ENCODE results near the gene MAGOH. TPM values are rescaled to one million over a fixed set of nuclear protein-coding genes. Genes with fewer than 3 reads are reported as not detected.
"Not testable (repeated sequence)": the region's sequence is repeated elsewhere in the genome, so short reads cannot be mapped to it uniquely, and the experiment has no call there.

Gene MAGOH
- total RNA-seq: 10 to 100 TPM; 67.4 to 70.4 TPM

- DNase-seq (peak; percentile 97), ATAC-seq (ENCODE audit: low read depth) (peak; percentile 99)
- Mint-ChIP-seq H3K9me3 (no peaks in the 10 kb centered on the region), H3K4me1 (peaks cover 19% of the 10 kb centered on the region), H3K27me3 (no peaks in the 10 kb centered on the region), H3K4me3 (peak within 1 kb of the TSS; percentile 95), H3K27ac (peak within 1 kb of the TSS; percentile 93), H3K36me3 (peaks cover 8% of the 10 kb centered on the region)
- POLR2A ChIA-PET: interaction anchor here (0.7 to 1.1 kb wide), 3 partner anchors 18 to 43 kb away, joined by 3 to 5 read pairs (median 4); partner anchors contain the start of gene CZIB
Observed at GRCh38 chr1:53238197-53239155, at the start of gene MAGOH. MAGOH (minus strand) TSS chr1:53238518; CDS start chr1:53238448, 70 bp downstream.

- Mint-ChIP-seq H3K27me3 (no peaks in the 10 kb centered on the region), H3K27ac (no peak overlapping the region), H3K36me3 (no peaks in the 10 kb centered on the region), H3K4me3 (no peak overlapping the region), H3K4me1 (peaks cover 9% of the 10 kb centered on the region), H3K9me3 (no peaks in the 10 kb centered on the region)
- DNase-seq (no peak), ATAC-seq (ENCODE audit: low read depth) (no peak)
- POLR2A ChIA-PET: interaction anchor here (1.2 kb wide), 1 partner anchor 40 kb away, joined by 4 read pairs; no protein-coding TSS in a partner anchor
Observed at GRCh38 chr1:53286955-53287354, 48.6 kb upstream of the MAGOH start.

GRCh38 chr1:53285969-53286760 lies 47.8 kb upstream of the MAGOH start:
- H3K27ac Mint-ChIP-seq: no peak overlapping the region
- POLR2A ChIA-PET: interaction anchor here (1.2 kb wide), 1 partner anchor 41 kb away, joined by 4 read pairs; no protein-coding TSS in a partner anchor
- no peaks in the 10 kb centered on the region for H3K36me3 Mint-ChIP-seq
- DNase-seq: no peak
- no peaks in the 10 kb centered on the region for H3K9me3 Mint-ChIP-seq
- ATAC-seq (ENCODE audit: low read depth): no peak
- H3K27me3 Mint-ChIP-seq: no peaks in the 10 kb centered on the region
- H3K4me3 Mint-ChIP-seq: no peak overlapping the region
- H3K4me1 Mint-ChIP-seq: peaks cover 10% of the 10 kb centered on the region

GRCh38 chr1:53285546-53285945 lies 47.2 kb upstream of the MAGOH start:
- Mint-ChIP-seq H3K27me3 (no peaks in the 10 kb centered on the region), H3K27ac (no peak overlapping the region)
- POLR2A ChIA-PET: no interaction called here

GRCh38 chr1:53284224-53285020 lies 46.1 kb upstream of the MAGOH start:
- POLR2A ChIA-PET: no interaction called here
- no peak overlapping the region for H3K27ac Mint-ChIP-seq
- DNase-seq (no peak), ATAC-seq (ENCODE audit: low read depth) (no peak)
- no peaks in the 10 kb centered on the region for H3K36me3 Mint-ChIP-seq
- H3K27me3 Mint-ChIP-seq: no peaks in the 10 kb centered on the region
- no peaks in the 10 kb centered on the region for H3K9me3 Mint-ChIP-seq
- H3K4me1 Mint-ChIP-seq: peaks cover 10% of the 10 kb centered on the region
- H3K4me3 Mint-ChIP-seq: no peak overlapping the region

More at GRCh38 chr1:53285546-53285945, 47.2 kb upstream of the MAGOH start:
- Mint-ChIP-seq H3K9me3 (no peaks in the 10 kb centered on the region), H3K36me3 (no peaks in the 10 kb centered on the region), H3K4me3 (no peak overlapping the region), H3K4me1 (peaks cover 10% of the 10 kb centered on the region)
- DNase-seq (no peak), ATAC-seq (ENCODE audit: low read depth) (no peak)

- peaks cover 10% of the 10 kb centered on the region for H3K4me1 Mint-ChIP-seq
- not testable (repeated sequence) for DNase-seq; H3K9me3 Mint-ChIP-seq; H3K4me3 Mint-ChIP-seq; ATAC-seq (ENCODE audit: low read depth); H3K27me3 Mint-ChIP-seq; H3K36me3 Mint-ChIP-seq; H3K27ac Mint-ChIP-seq
- POLR2A ChIA-PET: interaction anchor here (1.5 kb wide), 1 partner anchor 34 kb away, joined by 3 read pairs; no protein-coding TSS in a partner anchor
Observed at GRCh38 chr1:53283156-53283555, 44.8 kb upstream of the MAGOH start.

GRCh38 chr1:53281133-53281532 lies 42.8 kb upstream of the MAGOH start:
- Mint-ChIP-seq H3K9me3 (no peaks in the 10 kb centered on the region), H3K4me3 (no peak overlapping the region), H3K27ac (no peak overlapping the region), H3K27me3 (no peaks in the 10 kb centered on the region), H3K36me3 (peaks cover 6% of the 10 kb centered on the region), H3K4me1 (peaks cover 6% of the 10 kb centered on the region)
- DNase-seq (no peak), ATAC-seq (ENCODE audit: low read depth) (no peak)
- POLR2A ChIA-PET: no interaction called here

- Mint-ChIP-seq H3K4me1 (peaks cover 6% of the 10 kb centered on the region), H3K27me3 (no peaks in the 10 kb centered on the region), H3K36me3 (peaks cover 8% of the 10 kb centered on the region), H3K4me3 (no peak overlapping the region), H3K27ac (no peak overlapping the region), H3K9me3 (no peaks in the 10 kb centered on the region)
- POLR2A ChIA-PET: no interaction called here
- DNase-seq (no peak), ATAC-seq (ENCODE audit: low read depth) (no peak)
Observed at GRCh38 chr1:53280496-53280895, 42.2 kb upstream of the MAGOH start.

GRCh38 chr1:53279296-53280200 lies 41.2 kb upstream of the MAGOH start:
- no peak for DNase-seq
- H3K27me3 Mint-ChIP-seq: no peaks in the 10 kb centered on the region
- no peak for ATAC-seq (ENCODE audit: low read depth)
- H3K9me3 Mint-ChIP-seq: no peaks in the 10 kb centered on the region
- peaks cover 6% of the 10 kb centered on the region for H3K4me1 Mint-ChIP-seq
- peaks cover 8% of the 10 kb centered on the region for H3K36me3 Mint-ChIP-seq
- POLR2A ChIA-PET: no interaction called here
- no peak overlapping the region for H3K27ac Mint-ChIP-seq
- H3K4me3 Mint-ChIP-seq: no peak overlapping the region

GRCh38 chr1:53278298-53278725 lies 40.0 kb upstream of the MAGOH start:
- DNase-seq (peak; percentile 79), ATAC-seq (ENCODE audit: low read depth) (peak; percentile 60)
- H3K27ac Mint-ChIP-seq: peak overlapping the region; percentile 7
- no peak overlapping the region for H3K4me3 Mint-ChIP-seq
- H3K36me3 Mint-ChIP-seq: peaks cover 8% of the 10 kb centered on the region
- H3K27me3 Mint-ChIP-seq: no peaks in the 10 kb centered on the region
- POLR2A ChIA-PET: interaction anchor here (0.7 to 1.3 kb wide), 3 partner anchors 46 to 157 kb away, joined by 3 to 6 read pairs (median 3); no protein-coding TSS in a partner anchor
- peaks cover 6% of the 10 kb centered on the region for H3K4me1 Mint-ChIP-seq
- H3K9me3 Mint-ChIP-seq: no peaks in the 10 kb centered on the region

GRCh38 chr1:53277326-53277725 lies 39.0 kb upstream of the MAGOH start:
- DNase-seq (no peak), ATAC-seq (ENCODE audit: low read depth) (no peak)
- Mint-ChIP-seq H3K9me3 (no peaks in the 10 kb centered on the region), H3K4me1 (peaks cover 6% of the 10 kb centered on the region), H3K27me3 (no peaks in the 10 kb centered on the region), H3K36me3 (peaks cover 8% of the 10 kb centered on the region), H3K27ac (no peak overlapping the region), H3K4me3 (no peak overlapping the region)
- POLR2A ChIA-PET: no interaction called here

- no peaks in the 10 kb centered on the region for H3K9me3 Mint-ChIP-seq
Observed at GRCh38 chr1:53276902-53277281, 38.6 kb upstream of the MAGOH start.

More at GRCh38 chr1:53276902-53277281, 38.6 kb upstream of the MAGOH start:
- POLR2A ChIA-PET: no interaction called here
- H3K4me1 Mint-ChIP-seq: peaks cover 7% of the 10 kb centered on the region
- H3K27me3 Mint-ChIP-seq: no peaks in the 10 kb centered on the region
- no peak overlapping the region for H3K27ac Mint-ChIP-seq
- DNase-seq: no peak
- no peak overlapping the region for H3K4me3 Mint-ChIP-seq
- peaks cover 8% of the 10 kb centered on the region for H3K36me3 Mint-ChIP-seq
- ATAC-seq (ENCODE audit: low read depth): no peak

All from activated naive CD8-positive, alpha-beta T cell treated with anti-CD3 and anti-CD28 coated beads, Interleukin-2, amount 10 ng/mL, durations not matched to agents 7 days and 5 days (primary cell).